A549 (cell line): ENCODE data around the gene FRYL. TPM values are rescaled to one million over a fixed set of nuclear protein-coding genes. Genes with fewer than 3 reads are reported as not detected.

ENCODE experiments used
- ATAC-seq, 2 experiments: fragments of 200-7000 bp in 1 of 2; fragments of >200 bp in 1 of 2; cut with Nextera tagmentation in 1 of 2; cut with Tn5 transposase in 1 of 2; 3 replicates each; pipeline versions ENCODE4 v1.8.0 to v1.9.1; 2018 to 2020; ENCODE audit warnings: mild to moderate bottlenecking in 1 of 2, moderate library complexity in 1 of 2
- CTCF ChIA-PET: fragments of 300-600 bp; sonication (Branson Sonifier 250); formaldehyde crosslinking; extraction: SDS; loops from one replicate; lab custom pipeline; 2021; ENCODE audit warnings: antibody characterized with exemption, inconsistent platforms; lab: Yijun Ruan, JAX
- POLR2A ChIA-PET: fragments of 350-600 bp; formaldehyde crosslinking; extraction: SDS; loops from one replicate; lab custom pipeline; 2021; ENCODE audit warnings: antibody characterized with exemption, inconsistent platforms; lab: Yijun Ruan, JAX
- DNase-seq, 2 experiments: peaks; one replicate each; pipeline versions ENCODE4 v3.0.0 to v3.0.0-alpha.2; 2011 to 2016; ENCODE audit warnings: low read depth in 1 of 2, low spot score in 1 of 2
- FAIRE-seq: peaks from 2 replicates; lab custom pipeline; 2011; peaks lifted over from hg19 to GRCh38; lab: Jason Lieb, UNC
- H3K27ac ChIP-seq, 2 experiments: fragments of >200 bp; sonication (Bioruptor Twin); formaldehyde crosslinking; 3 replicates each; pipeline ENCODE4 v1.5.1; 2016 to 2017
- H3K4me1 ChIP-seq: fragments of >200 bp; sonication (Bioruptor Twin); formaldehyde crosslinking; 3 replicates; pipeline ENCODE4 v1.6.1; 2016
- H3K4me2 ChIP-seq: fragments of >200 bp; sonication (Bioruptor Twin); formaldehyde crosslinking; 3 replicates; pipeline ENCODE4 v1.6.1; 2016
- H3K4me3 ChIP-seq: fragments of >200 bp; sonication (Bioruptor Twin); formaldehyde crosslinking; 3 replicates; pipeline ENCODE4 v1.5.1; 2016
- H3K9me3 ChIP-seq: fragments of >200 bp; sonication (Bioruptor Twin); formaldehyde crosslinking; 3 replicates; pipeline ENCODE4 v1.6.1; 2016
- CBX2 ChIP-seq: fragments of 200-600 bp; sonication (generic); IDR thresholded peaks from 2 replicates; pipeline ENCODE4 v1.6.1; 2016; ENCODE audit warnings: low read depth, mild to moderate bottlenecking, borderline replicate concordance
- CHD4 ChIP-seq: fragments of 200-600 bp; sonication (generic); IDR thresholded peaks from 2 replicates; pipeline ENCODE4 v1.6.1; 2016; ENCODE audit warnings: antibody characterized with exemption, mild to moderate bottlenecking, borderline replicate concordance
- EHF ChIP-seq: fragments of 250-450 bp; sonication (Bioruptor Pico); IDR thresholded peaks from 2 replicates; pipeline ENCODE4 v1.5.0; 2020; ENCODE audit warnings: mild to moderate bottlenecking
- EHMT2 ChIP-seq: fragments of 200-600 bp; sonication (generic); IDR thresholded peaks from 2 replicates; pipeline ENCODE4 v1.6.1; 2016; ENCODE audit warnings: antibody characterized with exemption, low read depth, mild to moderate bottlenecking, moderate library complexity
- EP300 ChIP-seq, 2 experiments: fragments of >200 bp; sonication (Bioruptor Twin); formaldehyde crosslinking; IDR thresholded peaks; 2 replicates in 1 of 2; 3 replicates in 1 of 2; pipeline ENCODE4 v1.6.1; 2016 to 2017
- FOSB ChIP-seq: fragments of 250-450 bp; sonication (Bioruptor Pico); IDR thresholded peaks from 2 replicates; pipeline ENCODE4 v1.5.0; 2020; ENCODE audit warnings: mild to moderate bottlenecking, moderate library complexity
- FOXS1 ChIP-seq: fragments of 250-450 bp; sonication (Bioruptor Pico); IDR thresholded peaks from 2 replicates; pipeline ENCODE4 v1.5.0; 2020; ENCODE audit warnings: mild to moderate bottlenecking, moderate library complexity
- GATA3 ChIP-seq: IDR thresholded peaks from 2 replicates; pipeline ENCODE4 v1.6.1; 2012; ENCODE audit warnings: borderline replicate concordance
- HDAC2 ChIP-seq: fragments of 200-600 bp; sonication (generic); IDR thresholded peaks from 2 replicates; pipeline ENCODE4 v1.6.1; 2016
- HEYL ChIP-seq: fragments of 250-450 bp; sonication (Bioruptor Pico); IDR thresholded peaks from 2 replicates; pipeline ENCODE4 v1.8.0; 2021; ENCODE audit warnings: mild to moderate bottlenecking, moderate library complexity
- HMGXB4 ChIP-seq: fragments of 250-450 bp; sonication (Bioruptor Pico); IDR thresholded peaks from 2 replicates; pipeline ENCODE4 v1.5.0; 2021; ENCODE audit warnings: mild to moderate bottlenecking, moderate library complexity, borderline replicate concordance
- HOXA7 ChIP-seq: fragments of 250-450 bp; sonication (Bioruptor Pico); IDR thresholded peaks from 2 replicates; pipeline ENCODE4 v1.5.0; 2020; ENCODE audit warnings: mild to moderate bottlenecking, moderate library complexity
- HOXB13 ChIP-seq: fragments of 250-450 bp; sonication (Bioruptor Pico); IDR thresholded peaks from 2 replicates; pipeline ENCODE4 v1.5.0; 2020; ENCODE audit warnings: low read depth, mild to moderate bottlenecking, moderate library complexity
- KDM5A ChIP-seq: fragments of 200-600 bp; sonication (generic); IDR thresholded peaks from 2 replicates; pipeline ENCODE4 v1.6.1; 2016; ENCODE audit warnings: antibody characterized with exemption, mild to moderate bottlenecking
- MAFK ChIP-seq: fragments of 450-650 bp; IDR thresholded peaks from 2 replicates; pipeline ENCODE4 v1.6.1; 2014; ENCODE audit not compliant: partially characterized antibody
- MAX ChIP-seq: IDR thresholded peaks from 2 replicates; pipeline ENCODE4 v1.6.1; 2012
- MYC ChIP-seq: IDR thresholded peaks from 2 replicates; pipeline ENCODE4 v1.6.1; 2012; ENCODE audit warnings: mild to moderate bottlenecking, inconsistent platforms, low read length, improper control_type of control experiment, borderline replicate concordance
- NFE2L2 ChIP-seq: fragments of 150-350 bp; conservative IDR thresholded peaks from 2 replicates; pipeline ENCODE4 v1.6.1; 2014; ENCODE audit warnings: low read length
- POLR2A ChIP-seq: IDR thresholded peaks from 2 replicates; pipeline ENCODE4 v1.6.1; 2012; ENCODE audit warnings: mild to moderate bottlenecking, low read length
- SREBF2 ChIP-seq: fragments of 450-650 bp; IDR thresholded peaks from 2 replicates; pipeline ENCODE4 v1.6.1; 2014; ENCODE audit warnings: mild to moderate bottlenecking, moderate library complexity
- TFCP2L1 ChIP-seq: fragments of 250-450 bp; sonication (Bioruptor Pico); IDR thresholded peaks from 2 replicates; pipeline ENCODE4 v1.5.0; 2021; ENCODE audit warnings: mild to moderate bottlenecking
- USF2 ChIP-seq: fragments of 450-650 bp; IDR thresholded peaks from 2 replicates; pipeline ENCODE4 v1.6.1; 2014; ENCODE audit warnings: antibody characterized with exemption
- ZC3H11A ChIP-seq: fragments of 450-650 bp; IDR thresholded peaks from 2 replicates; pipeline ENCODE4 v1.6.1; 2014; ENCODE audit warnings: antibody characterized with exemption, mild to moderate bottlenecking
- WGBS: methylation state at CpG from one replicate; pipeline ENCODE4 v1.1.6; 2017; ENCODE audit errors: missing lambda C conversion rate; 5-methylcytosine and 5-hydroxymethylcytosine counted together
- polyA plus RNA-seq, 4 experiments: library from polyadenylated mRNA; depleted of rRNA in 3 of 4; stranded (reverse); fragments of >200 nt; fragmentation: RNase III in 1 of 4; extraction: RNeasy Plus Mini Kit Qiagen cat#74134 plus additional on column Dnase treatment in 1 of 4; gene quantifications; 2 replicates in 3 of 4; 3 replicates in 1 of 4; pipeline ENCODE4 v1.2.3, GENCODE V29; 2011 to 2017

Gene FRYL
- polyA plus RNA-seq, 2 of the 4 experiments (the other 2 are of a cell fraction): 7.1 to 21.1 TPM

DNA sequence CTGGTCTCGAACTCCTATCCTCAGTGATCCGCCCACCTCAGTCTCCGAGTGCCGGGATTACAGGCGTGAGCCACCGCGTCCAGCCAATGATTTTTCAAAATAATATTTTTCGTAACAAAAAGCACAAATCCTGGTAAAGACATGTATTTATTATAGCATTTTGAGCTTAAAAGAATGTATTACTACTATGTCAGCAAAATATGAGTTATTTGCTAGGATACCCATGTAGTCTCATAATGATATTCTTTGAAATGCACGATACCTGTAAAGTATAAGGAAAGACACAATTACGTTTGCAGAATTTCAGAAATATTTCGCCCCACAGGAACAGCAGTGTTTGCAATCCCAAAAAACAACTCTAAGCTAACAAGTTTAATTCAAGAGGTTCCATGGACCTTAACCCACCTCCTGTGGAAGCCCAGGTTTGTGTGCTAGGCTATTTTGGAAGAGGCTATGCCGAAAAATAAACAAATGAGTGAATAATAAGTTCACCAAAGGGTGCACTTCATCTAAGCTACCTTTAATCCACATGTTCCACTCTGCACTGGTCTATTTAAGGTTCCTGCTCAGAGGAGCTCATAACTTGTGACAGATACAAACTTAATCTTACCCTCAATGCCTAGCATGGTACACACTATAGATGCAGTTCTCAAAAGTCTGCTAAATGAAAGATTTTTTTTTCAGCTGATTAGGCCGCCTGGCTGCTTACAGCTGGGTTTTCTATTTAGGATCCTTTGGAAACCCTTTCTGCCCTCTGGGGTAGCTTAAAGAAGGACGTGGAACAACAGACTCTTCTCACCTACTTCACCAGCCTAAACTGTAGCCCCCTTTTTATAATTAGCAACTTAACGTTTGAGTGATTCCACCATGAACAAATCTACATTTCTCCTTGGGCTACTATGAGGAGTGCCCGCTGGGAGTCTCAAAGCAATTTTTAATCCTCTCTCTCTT, 5.0 kb downstream of the FRYL start:
- ChIA-PET CTCF (no interaction called here), POLR2A (no interaction called here)
- H3K4me2 ChIP-seq: 0 out of 3 replicates have a peak overlapping the region, but pooled peaks have one; percentile 4
- no peak for FAIRE-seq
- TF ChIP-seq EHMT2 (no peak), MAFK (peak; percentile 63)
- ATAC-seq: no peak
- H3K4me3 ChIP-seq: no peak overlapping the region
- 86% methylated on average over 16 of the region's 16 CpGs for WGBS
- H3K27ac ChIP-seq: no peak overlapping the region
- peaks cover 24% of the 10 kb centered on the region for H3K4me1 ChIP-seq
- no peak for DNase-seq
- H3K9me3 ChIP-seq: no peaks in the 10 kb centered on the region

GRCh38 chr4:48772556-48772955, 7.5 kb downstream of the FRYL start:
- no peaks in the 10 kb centered on the region for H3K9me3 ChIP-seq
- ChIA-PET CTCF (no interaction called here), POLR2A (no interaction called here)
- WGBS: 84% methylated on average over 3 of the region's 3 CpGs
- no peak for FAIRE-seq
- H3K4me3 ChIP-seq: no peak overlapping the region
- no peak for ATAC-seq
- no peak for DNase-seq
- no peak overlapping the region for H3K27ac ChIP-seq
- no peak for TF ChIP-seq HDAC2
- no peak for TF ChIP-seq GATA3
- TF ChIP-seq CHD4: no peak
- TF ChIP-seq MYC: no peak
- no peak for TF ChIP-seq FOXS1 (CRISPR knock-in tag)
- no peak for TF ChIP-seq FOSB
- no peak for TF ChIP-seq CBX2
- no peak for TF ChIP-seq HMGXB4 (CRISPR knock-in tag)
- TF ChIP-seq EHF (CRISPR knock-in tag): no peak
- TF ChIP-seq EP300 (IDR thresholded peaks at IDR 0.05): no peak
- no peak overlapping the region for H3K4me2 ChIP-seq
- peaks cover 16% of the 10 kb centered on the region for H3K4me1 ChIP-seq

GRCh38 chr4:48767055-48767929, 12.8 kb downstream of the FRYL start:
- 87% methylated on average over 12 of the region's 12 CpGs for WGBS
- H3K4me3 ChIP-seq: no peak overlapping the region
- H3K9me3 ChIP-seq: no peaks in the 10 kb centered on the region
- no peak overlapping the region for H3K4me2 ChIP-seq
- TF ChIP-seq HEYL: no peak
- TF ChIP-seq NFE2L2: no peak
- TF ChIP-seq MYC: no peak
- TF ChIP-seq EHMT2: no peak
- TF ChIP-seq SREBF2: no peak
- no peak for TF ChIP-seq HOXB13
- no peak for TF ChIP-seq HMGXB4 (CRISPR knock-in tag)
- TF ChIP-seq HOXA7 (CRISPR knock-in tag): no peak
- no peak for TF ChIP-seq MAFK
- no peak for TF ChIP-seq GATA3
- TF ChIP-seq POLR2A: no peak
- TF ChIP-seq TFCP2L1 (CRISPR knock-in tag): no peak
- TF ChIP-seq KDM5A: no peak
- no peak for TF ChIP-seq ZC3H11A
- no peak for TF ChIP-seq USF2
- no peak for TF ChIP-seq CBX2
- no peak for TF ChIP-seq MAX
- TF ChIP-seq FOXS1 (CRISPR knock-in tag): no peak
- POLR2A ChIA-PET: no interaction called here
- H3K27ac ChIP-seq: no peak overlapping the region
- ATAC-seq (no peak), DNase-seq (peak in 1 of 2 experiments; percentile 7), FAIRE-seq (no peak)
- CTCF ChIA-PET: no interaction called here
- H3K4me1 ChIP-seq: no peaks in the 10 kb centered on the region
